HCT116 (cell line): ENCODE results near the gene GALNT17. TPM values are rescaled to one million over a fixed set of nuclear protein-coding genes. Genes with fewer than 3 reads are reported as not detected.

Experiments used
- ATAC-seq: fragments of 200-7000 bp; cut with Tn5 transposase; 2 replicates; pipeline ENCODE4 v1.9.1; 2020; ENCODE audit warnings: mild to moderate bottlenecking, moderate library complexity
- BruUV-seq: library from RNA; stranded (reverse); fragments of 400-500 nt; replicated peaks from 2 replicates; lab custom pipeline; 2021; lab: Mats Ljungman, UMichigan
- CTCF ChIA-PET: fragments of 300-600 bp; sonication (Branson Sonifier 250); formaldehyde crosslinking; loops from one replicate; lab custom pipeline; 2021; ENCODE audit warnings: antibody characterized with exemption; lab: Charles Lee
- POLR2A ChIA-PET: fragments of 300-600, 350-600 bp; sonication (Branson Sonifier 250); formaldehyde crosslinking; loops from one replicate; lab custom pipeline; 2021; ENCODE audit warnings: antibody characterized with exemption; lab: Charles Lee
- RAD21 ChIA-PET, 2 experiments: fragments of 300-600 bp; sonication (Branson Sonifier 250); formaldehyde crosslinking; loops; one replicate each; lab custom pipeline; 2023; ENCODE audit warnings: low total read pairs in 2 of 2; ENCODE audit not compliant: uncharacterized antibody in 2 of 2, unreplicated experiment in 2 of 2, low non-redundant PET in 1 of 2; lab: Charles Lee
- DNase-seq: peaks from one replicate; pipeline ENCODE4 v3.0.0-alpha.2; 2010; ENCODE audit warnings: low read depth, low spot score
- H2AFZ ChIP-seq: fragments of 200-600 bp; shearing (Covaris generic), sonication (generic); 2 replicates; pipeline ENCODE4 v1.6.1; 2017; ENCODE audit warnings: low read depth, mixed run types, mixed read lengths, antibody characterized with exemption, low read length; ENCODE audit not compliant: poor library complexity, severe bottlenecking
- H3K27ac ChIP-seq: 2 replicates; pipeline ENCODE4 v1.5.1; 2012; ENCODE audit warnings: low read depth, low read length
- H3K27me3 ChIP-seq: fragments of 200-600 bp; sonication (generic); 2 replicates; pipeline ENCODE4 v1.6.1; 2016; ENCODE audit warnings: mixed run types, low read length, mixed read lengths; ENCODE audit not compliant: insufficient read depth
- H3K36me3 ChIP-seq, 2 experiments: fragments of 200-500 bp in 1 of 2; fragments of 200-600 bp in 1 of 2; sonication (Bioruptor generic) in 1 of 2; sonication (generic) in 1 of 2; 2 replicates each; pipeline versions ENCODE4 v1.5.1 to v1.6.1; 2014 to 2016; ENCODE audit warnings: low read length in 2 of 2, inconsistent platforms in 1 of 2, mixed read lengths in 1 of 2, mixed run types in 1 of 2; ENCODE audit not compliant: insufficient read depth in 2 of 2, control insufficient read depth in 1 of 2
- H3K4me1 ChIP-seq, 2 experiments: fragments of 200-600 bp in 1 of 2; sonication (generic) in 1 of 2; 2 replicates each; pipeline versions ENCODE4 v1.5.1 to v1.6.1; 2012 to 2017; ENCODE audit warnings: low read length in 2 of 2, inconsistent platforms in 1 of 2, mild to moderate bottlenecking in 1 of 2, mixed read lengths in 1 of 2, mixed run types in 1 of 2, moderate library complexity in 1 of 2; ENCODE audit not compliant: insufficient read depth in 2 of 2, control insufficient read depth in 1 of 2
- H3K4me2 ChIP-seq: fragments of 200-600 bp; sonication (generic); 2 replicates; pipeline ENCODE4 v1.6.1; 2017; ENCODE audit warnings: mixed run types, low read length, mixed read lengths
- H3K4me3 ChIP-seq, 2 experiments: fragments of 200-600 bp in 1 of 2; sonication (generic) in 1 of 2; replicated peaks in 1 of 2; 2 replicates each; pipeline ENCODE4 v1.5.1; 2011 to 2016; ENCODE audit warnings: low read length in 2 of 2, control low read depth in 1 of 2, low read depth in 1 of 2, mild to moderate bottlenecking in 1 of 2, mixed read lengths in 1 of 2, mixed run types in 1 of 2
- H3K79me2 ChIP-seq: fragments of 200-600 bp; sonication (generic); 2 replicates; pipeline ENCODE4 v1.6.1; 2017; ENCODE audit warnings: mild to moderate bottlenecking, mixed run types, low read length, moderate library complexity, mixed read lengths; ENCODE audit not compliant: insufficient read depth
- H3K9ac ChIP-seq: fragments of 200-600 bp; sonication (generic); 2 replicates; pipeline ENCODE4 v1.6.1; 2016; ENCODE audit warnings: low read length, mixed read lengths
- H3K9me2 ChIP-seq: fragments of 200-600 bp; sonication (generic), shearing (Covaris generic); 2 replicates; pipeline ENCODE4 v1.6.1; 2017; ENCODE audit warnings: mixed run types, mild to moderate bottlenecking, moderate library complexity; ENCODE audit not compliant: insufficient read depth
- H3K9me3 ChIP-seq, 2 experiments: fragments of 200-500 bp in 1 of 2; fragments of 200-600 bp in 1 of 2; sonication (Bioruptor generic) in 1 of 2; sonication (generic) in 1 of 2; 2 replicates each; pipeline ENCODE4 v1.6.1; 2014 to 2017; ENCODE audit warnings: low read length in 2 of 2, mixed read lengths in 2 of 2, inconsistent platforms in 1 of 2, low read depth in 1 of 2, mild to moderate bottlenecking in 1 of 2, mixed run types in 1 of 2, moderate library complexity in 1 of 2; ENCODE audit not compliant: control insufficient read depth in 1 of 2, insufficient read depth in 1 of 2
- H4K20me1 ChIP-seq: fragments of 200-600 bp; sonication (generic), shearing (Covaris generic); 2 replicates; pipeline ENCODE4 v1.6.1; 2017; ENCODE audit warnings: mixed run types, mild to moderate bottlenecking, moderate library complexity; ENCODE audit not compliant: insufficient read depth
- ATF3 ChIP-seq: IDR thresholded peaks from 2 replicates; pipeline ENCODE4 v1.6.1; 2012
- CBX3 ChIP-seq: IDR thresholded peaks from 2 replicates; pipeline ENCODE4 v1.6.1; 2012; ENCODE audit warnings: low read depth
- CEBPB ChIP-seq: IDR thresholded peaks from 2 replicates; pipeline ENCODE4 v1.6.1; 2012; ENCODE audit warnings: low read depth
- CTCF ChIP-seq, 3 experiments: fragments of 200-600 bp in 1 of 3; sonication (generic) in 1 of 3; IDR thresholded peaks in 2 of 3; conservative IDR thresholded peaks in 1 of 3; 2 replicates each; pipeline ENCODE4 v1.5.1; 2012 to 2017; ENCODE audit warnings: low read depth in 2 of 3, low read length in 2 of 3, antibody characterized with exemption in 1 of 3, borderline replicate concordance in 1 of 3, control low read depth in 1 of 3, mild to moderate bottlenecking in 1 of 3, mixed read lengths in 1 of 3, mixed run types in 1 of 3, moderate library complexity in 1 of 3; ENCODE audit not compliant: insufficient read depth in 1 of 3
- ELF1 ChIP-seq: IDR thresholded peaks from 2 replicates; pipeline ENCODE4 v1.6.1; 2012; ENCODE audit warnings: low read depth, borderline replicate concordance
- EZH2phosphoT487 ChIP-seq: fragments of 200-600 bp; IDR thresholded peaks from 2 replicates; pipeline ENCODE4 v1.6.1; 2018; ENCODE audit warnings: antibody characterized with exemption, borderline replicate concordance
- FOSL1 ChIP-seq: IDR thresholded peaks from 2 replicates; pipeline ENCODE4 v1.6.1; 2012; ENCODE audit warnings: low read depth
- MAX ChIP-seq: IDR thresholded peaks from 2 replicates; pipeline ENCODE4 v1.6.1; 2012
- POLR2A ChIP-seq: IDR thresholded peaks from 2 replicates; pipeline ENCODE4 v1.7.0; 2011; ENCODE audit warnings: borderline replicate concordance; ENCODE audit not compliant: insufficient read depth, insufficient read length; ENCODE audit errors: extremely low read depth
- POLR2AphosphoS5 ChIP-seq: IDR thresholded peaks from 2 replicates; pipeline ENCODE4 v1.6.1; 2011; ENCODE audit warnings: mild to moderate bottlenecking, low read depth, low read length, moderate library complexity
- SIN3A ChIP-seq: IDR thresholded peaks from 2 replicates; pipeline ENCODE4 v1.6.1; 2012; ENCODE audit warnings: low read depth
- TCF7L2 ChIP-seq: IDR thresholded peaks from 2 replicates; pipeline ENCODE4 v1.7.0; 2011; ENCODE audit warnings: borderline replicate concordance, inconsistent platforms; ENCODE audit not compliant: insufficient read depth, insufficient read length; ENCODE audit errors: extremely low read depth
- YY1 ChIP-seq: IDR thresholded peaks from 2 replicates; pipeline ENCODE4 v1.6.1; 2011; ENCODE audit warnings: low read length, low read depth, moderate library complexity, mild to moderate bottlenecking; ENCODE audit not compliant: insufficient replicate concordance; ENCODE audit errors: extremely low read depth
- ZBTB33 ChIP-seq: IDR thresholded peaks from 2 replicates; pipeline ENCODE4 v1.6.1; 2011; ENCODE audit warnings: mild to moderate bottlenecking, low read length, moderate library complexity; ENCODE audit not compliant: insufficient replicate concordance; ENCODE audit errors: extremely low read depth
- ZNF274 ChIP-seq: fragments of 200-500 bp; sonication (Bioruptor generic); IDR thresholded peaks from 2 replicates; pipeline ENCODE4 v1.6.1; 2014; ENCODE audit warnings: mild to moderate bottlenecking, low read depth, low read length, inconsistent platforms
- intact Hi-C: fragments of 100-400 bp; cut with micrococcal nuclease; formaldehyde crosslinking; loops from 2 replicates; pipeline ENCODE4 v1.10.0; 2022
- total RNA-seq: library from RNA; stranded (reverse); gene quantifications from one replicate; pipeline ENCODE4 v1.2.1, GENCODE V29; 2021; ENCODE audit not compliant: unreplicated experiment

The GALNT17 gene
- total RNA-seq, 1 experiment from 2014 or later = not detected

- ChIA-PET RAD21 (no interaction called here), CTCF (no interaction called here), POLR2A (no interaction called here)
- H3K4me2 ChIP-seq = no peak overlapping the region
- TF ChIP-seq TCF7L2 (no peak), POLR2A (no peak)
- intact Hi-C loops = no loop called here
- H3K4me1 ChIP-seq = no peaks in the 10 kb centered on the region
- H3K27me3 ChIP-seq = no peaks in the 10 kb centered on the region
- H2AFZ ChIP-seq = no peak overlapping the region
- no peak overlapping the region for H3K9ac ChIP-seq
- no peaks in the 10 kb centered on the region for H3K9me2 ChIP-seq
- H3K36me3 ChIP-seq = no peaks in the 10 kb centered on the region
- no peak overlapping the region for H3K27ac ChIP-seq
- H3K9me3 ChIP-seq = peaks cover 5 to 24% of the 10 kb centered on the region in 2 experiments; a peak in 2 of 4 replicates
- ATAC-seq (no peak), DNase-seq (no peak)
- H4K20me1 ChIP-seq = no peaks in the 10 kb centered on the region
- no peak overlapping the region for H3K4me3 ChIP-seq
- H3K79me2 ChIP-seq = no peaks in the 10 kb centered on the region
- BruUV-seq = no TSS peak
Observed at GRCh38 chr7:71266912-71267311, 135.0 kb downstream of the GALNT17 start.

- Histone ChIP-seq H3K79me2 (no peaks in the 10 kb centered on the region), H4K20me1 (no peaks in the 10 kb centered on the region), H3K27ac (no peak overlapping the region), H3K4me2 (no peak overlapping the region), H3K9me2 (no peaks in the 10 kb centered on the region), H3K9me3 (peaks cover 5 to 25% of the 10 kb centered on the region in 2 experiments; a peak in 2 of 4 replicates), H3K9ac (no peak overlapping the region), H3K4me3 (no peak overlapping the region), H2AFZ (no peak overlapping the region), H3K36me3 (no peaks in the 10 kb centered on the region), H3K27me3 (no peaks in the 10 kb centered on the region), H3K4me1 (no peaks in the 10 kb centered on the region)
- no peak for ATAC-seq
- no TSS peak for BruUV-seq
- CTCF ChIA-PET = no interaction called here
- intact Hi-C loops = no loop called here
- POLR2A ChIA-PET = no interaction called here
- no peak for TF ChIP-seq SIN3A
- TF ChIP-seq POLR2A = no peak
- TF ChIP-seq ATF3 = no peak
- TF ChIP-seq ZBTB33 = no peak
- TF ChIP-seq MAX = no peak
- TF ChIP-seq EZH2phosphoT487 = no peak
- no peak for TF ChIP-seq ZNF274
- no peak for TF ChIP-seq CBX3
- no peak for TF ChIP-seq CEBPB
- no peak for TF ChIP-seq ELF1
- TF ChIP-seq YY1 = no peak
- TF ChIP-seq CTCF (IDR thresholded peaks at IDR 0.05 in 2 of 3, conservative IDR thresholded peaks at IDR 0.05 in 1 of 3; ENCODE audit: borderline replicate concordance in 1 of 3, insufficient read depth in 1 of 3, low read depth in 2 of 3, low read length in 2 of 3) = no peak
- no peak for TF ChIP-seq POLR2AphosphoS5
- TF ChIP-seq FOSL1 = no peak
- no peak for DNase-seq
- RAD21 ChIA-PET = no interaction called here
Observed at GRCh38 chr7:71267734-71268469, 136.0 kb downstream of the GALNT17 start.
